ENCODE data around the gene CELF2.
"Not testable (repeated sequence)": the region's sequence is repeated elsewhere in the genome, so short reads cannot be mapped to it uniquely, and the experiment has no call there.

The CELF2 gene

GRCh38 chr10:11120711-11121110, 103.0 kb downstream of the CELF2 start:
- Histone ChIP-seq H3K23ac (ENCODE audit: low read depth, low read length, poor library complexity) (no peak overlapping the region), H2BK15ac (ENCODE audit: low read length) (no peak overlapping the region), H2BK5ac (ENCODE audit: low read length) (no peak overlapping the region), H3K14ac (ENCODE audit: low read length) (no peak overlapping the region), H2BK12ac (ENCODE audit: low read length) (no peak overlapping the region), H3K4ac (ENCODE audit: low read length) (no peak overlapping the region), H3K4me2 (ENCODE audit: insufficient read depth, low read length, poor library complexity, severe bottlenecking) (no peak overlapping the region), H3K4me1 (ENCODE audit: control insufficient read depth in 2 of 2, insufficient read depth in 1 of 2, low read depth in 1 of 2, low read length in 2 of 2) (peaks cover 0 to 3% of the 10 kb centered on the region in 2 donors), H3K79me1 (ENCODE audit: low read depth, low read length) (no peaks in the 10 kb centered on the region), H3K18ac (ENCODE audit: low read length) (no peak overlapping the region), H2AK5ac (ENCODE audit: low read depth, low read length) (no peak overlapping the region), H3K36me3 (replicated peaks in 1 of 2; ENCODE audit: control insufficient read depth in 2 of 2, insufficient read depth in 2 of 2, low read length in 2 of 2) (no peaks in the 10 kb centered on the region), H4K91ac (ENCODE audit: low read depth, low read length, poor library complexity) (no peak overlapping the region), H3K9me3 (replicated peaks in 1 of 2; ENCODE audit: control insufficient read depth in 2 of 2, insufficient read depth in 1 of 2, low read depth in 1 of 2, low read length in 2 of 2) (no peaks in the 10 kb centered on the region), H3K27me3 (ENCODE audit: control insufficient read depth in 3 of 3, insufficient read depth in 3 of 3, low read depth in 1 of 3, low read length in 3 of 3) (no peaks in the 10 kb centered on the region), H2BK120ac (ENCODE audit: low read depth, low read length) (no peak overlapping the region), H2AFZ (ENCODE audit: low read length) (no peak overlapping the region), H4K8ac (ENCODE audit: low read depth, low read length) (no peak overlapping the region), H3K4me3 (ENCODE audit: low read length in 2 of 2) (no peak overlapping the region), H3K27ac (replicated peaks; ENCODE audit: low read length) (no peak overlapping the region), H3K9ac (ENCODE audit: low read depth, low read length, poor library complexity) (no peak overlapping the region)
- no CpG with 5 or more reads among the region's 7 CpGs for whole genome bisulfite sequencing, 2 donors (ENCODE audit: extremely low coverage in 2 of 2, insufficient read length in 2 of 2, insufficient replicate concordance in 1 of 2)
- DNase-seq (ENCODE audit: low spot score), result no peak

GRCh38 chr10:11123892-11124291, 106.2 kb downstream of the CELF2 start:
- not testable (repeated sequence) for H3K9me3 ChIP-seq (replicated peaks in 1 of 2; ENCODE audit: control insufficient read depth in 2 of 2, insufficient read depth in 1 of 2, low read depth in 1 of 2, low read length in 2 of 2); H2AK5ac ChIP-seq (ENCODE audit: low read depth, low read length); H2BK12ac ChIP-seq (ENCODE audit: low read length); H3K4me3 ChIP-seq (ENCODE audit: low read length in 2 of 2); H2BK120ac ChIP-seq (ENCODE audit: low read depth, low read length); H2AFZ ChIP-seq (ENCODE audit: low read length); H3K36me3 ChIP-seq (replicated peaks in 1 of 2; ENCODE audit: control insufficient read depth in 2 of 2, insufficient read depth in 2 of 2, low read length in 2 of 2); H3K23ac ChIP-seq (ENCODE audit: low read depth, low read length, poor library complexity); H3K27me3 ChIP-seq (ENCODE audit: control insufficient read depth in 3 of 3, insufficient read depth in 3 of 3, low read depth in 1 of 3, low read length in 3 of 3); H3K79me1 ChIP-seq (ENCODE audit: low read depth, low read length); H4K91ac ChIP-seq (ENCODE audit: low read depth, low read length, poor library complexity); H2BK15ac ChIP-seq (ENCODE audit: low read length); H3K14ac ChIP-seq (ENCODE audit: low read length); H3K18ac ChIP-seq (ENCODE audit: low read length); H3K4me1 ChIP-seq (ENCODE audit: control insufficient read depth in 2 of 2, insufficient read depth in 1 of 2, low read depth in 1 of 2, low read length in 2 of 2); H3K9ac ChIP-seq (ENCODE audit: low read depth, low read length, poor library complexity); H4K8ac ChIP-seq (ENCODE audit: low read depth, low read length); H3K27ac ChIP-seq (replicated peaks; ENCODE audit: low read length); H3K4ac ChIP-seq (ENCODE audit: low read length); H2BK5ac ChIP-seq (ENCODE audit: low read length); DNase-seq (ENCODE audit: low spot score); H3K4me2 ChIP-seq (ENCODE audit: insufficient read depth, low read length, poor library complexity, severe bottlenecking)
- WGBS, 2 donors (ENCODE audit: extremely low coverage in 2 of 2, insufficient read length in 2 of 2, insufficient replicate concordance in 1 of 2), result no CpG with 5 or more reads among the region's 2 CpGs

GRCh38 chr10:11125004-11125403, 107.3 kb downstream of the CELF2 start:
- no peaks in the 10 kb centered on the region for H3K9me3 ChIP-seq (replicated peaks in 1 of 2; ENCODE audit: control insufficient read depth in 2 of 2, insufficient read depth in 1 of 2, low read depth in 1 of 2, low read length in 2 of 2)
- H2BK12ac ChIP-seq (ENCODE audit: low read length), result no peak overlapping the region
- H3K4me1 ChIP-seq (ENCODE audit: control insufficient read depth in 2 of 2, insufficient read depth in 1 of 2, low read depth in 1 of 2, low read length in 2 of 2), result peaks cover 0 to 3% of the 10 kb centered on the region in 2 donors
- H3K4me3 ChIP-seq (ENCODE audit: low read length in 2 of 2), result no peak overlapping the region
- H2BK5ac ChIP-seq (ENCODE audit: low read length), result no peak overlapping the region
- H4K91ac ChIP-seq (ENCODE audit: low read depth, low read length, poor library complexity), result no peak overlapping the region
- no peaks in the 10 kb centered on the region for H3K36me3 ChIP-seq (replicated peaks in 1 of 2; ENCODE audit: control insufficient read depth in 2 of 2, insufficient read depth in 2 of 2, low read length in 2 of 2)
- H3K23ac ChIP-seq (ENCODE audit: low read depth, low read length, poor library complexity), result no peak overlapping the region
- H3K14ac ChIP-seq (ENCODE audit: low read length), result no peak overlapping the region
- no peak overlapping the region for H3K9ac ChIP-seq (ENCODE audit: low read depth, low read length, poor library complexity)
- H3K27me3 ChIP-seq (ENCODE audit: control insufficient read depth in 3 of 3, insufficient read depth in 3 of 3, low read depth in 1 of 3, low read length in 3 of 3), result no peaks in the 10 kb centered on the region
- no peak overlapping the region for H2AK5ac ChIP-seq (ENCODE audit: low read depth, low read length)
- H3K4me2 ChIP-seq (ENCODE audit: insufficient read depth, low read length, poor library complexity, severe bottlenecking), result no peak overlapping the region
- no peak overlapping the region for H2BK120ac ChIP-seq (ENCODE audit: low read depth, low read length)
- H3K79me1 ChIP-seq (ENCODE audit: low read depth, low read length), result no peaks in the 10 kb centered on the region
- no peak overlapping the region for H3K18ac ChIP-seq (ENCODE audit: low read length)
- DNase-seq (ENCODE audit: low spot score), result no peak
- no peak overlapping the region for H2AFZ ChIP-seq (ENCODE audit: low read length)
- no peak overlapping the region for H2BK15ac ChIP-seq (ENCODE audit: low read length)
- H3K27ac ChIP-seq (replicated peaks; ENCODE audit: low read length), result no peak overlapping the region
- no peak overlapping the region for H3K4ac ChIP-seq (ENCODE audit: low read length)
- H4K8ac ChIP-seq (ENCODE audit: low read depth, low read length), result no peak overlapping the region
- no CpG with 5 or more reads among the region's 3 CpGs for WGBS, 2 donors (ENCODE audit: extremely low coverage in 2 of 2, insufficient read length in 2 of 2, insufficient replicate concordance in 1 of 2)

GRCh38 chr10:11127017-11127416, 109.3 kb downstream of the CELF2 start:
- H3K9me3 ChIP-seq (replicated peaks in 1 of 2; ENCODE audit: control insufficient read depth in 2 of 2, insufficient read depth in 1 of 2, low read depth in 1 of 2, low read length in 2 of 2); H3K23ac ChIP-seq (ENCODE audit: low read depth, low read length, poor library complexity); DNase-seq (ENCODE audit: low spot score); H2BK5ac ChIP-seq (ENCODE audit: low read length); H3K4me3 ChIP-seq (ENCODE audit: low read length in 2 of 2); H3K9ac ChIP-seq (ENCODE audit: low read depth, low read length, poor library complexity); H2BK15ac ChIP-seq (ENCODE audit: low read length); H3K4ac ChIP-seq (ENCODE audit: low read length); H3K27me3 ChIP-seq (ENCODE audit: control insufficient read depth in 3 of 3, insufficient read depth in 3 of 3, low read depth in 1 of 3, low read length in 3 of 3); H4K91ac ChIP-seq (ENCODE audit: low read depth, low read length, poor library complexity); H3K36me3 ChIP-seq (replicated peaks in 1 of 2; ENCODE audit: control insufficient read depth in 2 of 2, insufficient read depth in 2 of 2, low read length in 2 of 2); H3K4me1 ChIP-seq (ENCODE audit: control insufficient read depth in 2 of 2, insufficient read depth in 1 of 2, low read depth in 1 of 2, low read length in 2 of 2); H2BK12ac ChIP-seq (ENCODE audit: low read length); H3K27ac ChIP-seq (replicated peaks; ENCODE audit: low read length); H2AFZ ChIP-seq (ENCODE audit: low read length); H3K79me1 ChIP-seq (ENCODE audit: low read depth, low read length); H3K18ac ChIP-seq (ENCODE audit: low read length); H3K14ac ChIP-seq (ENCODE audit: low read length); H2BK120ac ChIP-seq (ENCODE audit: low read depth, low read length); H4K8ac ChIP-seq (ENCODE audit: low read depth, low read length); H3K4me2 ChIP-seq (ENCODE audit: insufficient read depth, low read length, poor library complexity, severe bottlenecking); H2AK5ac ChIP-seq (ENCODE audit: low read depth, low read length): not testable (repeated sequence)
- no CpG with 5 or more reads among the region's 4 CpGs for WGBS, 2 donors (ENCODE audit: extremely low coverage in 2 of 2, insufficient read length in 2 of 2, insufficient replicate concordance in 1 of 2)
